ENCODE results near the gene SPRYD7.

Gene SPRYD7

DNA sequence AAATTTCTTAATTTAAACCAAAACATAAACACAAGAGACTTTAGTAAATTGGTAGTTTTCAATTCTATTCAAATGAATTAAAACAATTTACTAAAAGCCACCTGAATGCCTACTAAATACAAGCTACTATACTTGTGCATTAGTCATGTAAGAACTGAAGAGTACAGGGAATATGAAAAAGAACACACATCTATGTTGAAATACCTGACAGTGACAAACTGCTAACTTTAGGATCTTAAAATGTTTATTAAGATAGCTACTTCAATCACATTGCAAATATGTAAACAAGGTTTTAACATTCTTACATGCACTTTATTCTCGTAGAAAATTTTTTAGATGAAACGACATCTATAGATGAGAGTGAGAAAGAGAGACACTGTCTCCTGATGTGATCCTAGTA lies 4.1 kb downstream of the SPRYD7 start:
- H4K20me1 ChIP-seq (ENCODE audit: insufficient read depth, low read length): no peaks in the 10 kb centered on the region
- H3K9me2 ChIP-seq (ENCODE audit: low read depth, low read length): no peaks in the 10 kb centered on the region
- no peak overlapping the region for H3K4me3 ChIP-seq (ENCODE audit: low read depth, low read length, poor library complexity, severe bottlenecking)
- H3K9me3 ChIP-seq (ENCODE audit: low read length): no peaks in the 10 kb centered on the region
- H3K36me3 ChIP-seq (ENCODE audit: insufficient read depth, low read length): peaks cover 21% of the 10 kb centered on the region
- TF ChIP-seq EZH2 (IDR thresholded peaks at IDR 0.05; ENCODE audit: borderline replicate concordance, low read length): no peak
- TF ChIP-seq, protein P1, sequence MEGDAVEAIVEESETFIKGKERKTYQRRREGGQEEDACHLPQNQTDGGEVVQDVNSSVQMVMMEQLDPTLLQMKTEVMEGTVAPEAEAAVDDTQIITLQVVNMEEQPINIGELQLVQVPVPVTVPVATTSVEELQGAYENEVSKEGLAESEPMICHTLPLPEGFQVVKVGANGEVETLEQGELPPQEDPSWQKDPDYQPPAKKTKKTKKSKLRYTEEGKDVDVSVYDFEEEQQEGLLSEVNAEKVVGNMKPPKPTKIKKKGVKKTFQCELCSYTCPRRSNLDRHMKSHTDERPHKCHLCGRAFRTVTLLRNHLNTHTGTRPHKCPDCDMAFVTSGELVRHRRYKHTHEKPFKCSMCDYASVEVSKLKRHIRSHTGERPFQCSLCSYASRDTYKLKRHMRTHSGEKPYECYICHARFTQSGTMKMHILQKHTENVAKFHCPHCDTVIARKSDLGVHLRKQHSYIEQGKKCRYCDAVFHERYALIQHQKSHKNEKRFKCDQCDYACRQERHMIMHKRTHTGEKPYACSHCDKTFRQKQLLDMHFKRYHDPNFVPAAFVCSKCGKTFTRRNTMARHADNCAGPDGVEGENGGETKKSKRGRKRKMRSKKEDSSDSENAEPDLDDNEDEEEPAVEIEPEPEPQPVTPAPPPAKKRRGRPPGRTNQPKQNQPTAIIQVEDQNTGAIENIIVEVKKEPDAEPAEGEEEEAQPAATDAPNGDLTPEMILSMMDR (IDR thresholded peaks at IDR 0.05; ENCODE audit: low read length): no peak
- H2AFZ ChIP-seq (ENCODE audit: low read length): no peak overlapping the region
- H3K79me2 ChIP-seq (ENCODE audit: insufficient read depth, low read length): 0 out of 2 replicates have a peak, but pooled peaks cover 4% of the 10 kb centered on the region
- H3K4me2 ChIP-seq (ENCODE audit: low read length): no peak overlapping the region
- no peaks in the 10 kb centered on the region for H3F3A ChIP-seq (ENCODE audit: insufficient read depth, low read length)
- H3K9ac ChIP-seq (ENCODE audit: low read length): no peak overlapping the region
- H3K27ac ChIP-seq (ENCODE audit: low read depth, low read length, poor library complexity, severe bottlenecking): no peak overlapping the region
- peaks cover 21% of the 10 kb centered on the region for H3K4me1 ChIP-seq (ENCODE audit: insufficient read depth, low read length, severe bottlenecking)
- H3K27me3 ChIP-seq (ENCODE audit: insufficient read depth, low read length): no peaks in the 10 kb centered on the region

DNA sequence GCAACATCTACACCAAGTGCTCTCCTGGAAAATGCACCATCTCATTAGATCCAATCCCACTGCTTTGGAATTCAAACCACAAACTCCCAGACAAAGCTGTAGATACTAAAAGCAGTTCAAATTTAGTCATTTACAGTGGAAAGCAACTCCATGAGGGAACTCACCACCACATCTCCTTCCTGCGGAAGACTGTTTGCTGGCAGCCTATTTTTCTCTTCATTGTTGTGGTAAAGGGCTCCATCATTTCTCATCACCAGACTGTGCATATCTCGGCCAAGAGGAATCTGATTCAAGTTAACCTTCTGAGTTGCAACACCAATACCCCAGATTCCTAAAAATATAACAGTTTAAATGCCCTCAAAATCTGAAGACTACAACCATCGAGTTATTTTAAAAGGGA lies 8.4 kb downstream of the SPRYD7 start:
- no peaks in the 10 kb centered on the region for H3K9me3 ChIP-seq (ENCODE audit: low read length)
- H3K9ac ChIP-seq (ENCODE audit: low read length): no peak overlapping the region

GRCh38 chr13:49925881-49926418 lies 10.2 kb downstream of the SPRYD7 start:
- H3K4me3 ChIP-seq (ENCODE audit: low read depth, low read length, poor library complexity, severe bottlenecking): no peak overlapping the region
- H3K4me2 ChIP-seq (ENCODE audit: low read length): no peak overlapping the region
- no peaks in the 10 kb centered on the region for H3K9me3 ChIP-seq (ENCODE audit: low read length)
- H3K9ac ChIP-seq (ENCODE audit: low read length): no peak overlapping the region
- H3F3A ChIP-seq (ENCODE audit: insufficient read depth, low read length): no peaks in the 10 kb centered on the region
- H4K20me1 ChIP-seq (ENCODE audit: insufficient read depth, low read length): no peaks in the 10 kb centered on the region
- no peak for TF ChIP-seq EZH2 (IDR thresholded peaks at IDR 0.05; ENCODE audit: borderline replicate concordance, low read length)
- TF ChIP-seq, protein P1 (IDR thresholded peaks at IDR 0.05; ENCODE audit: low read length): no peak
- peaks cover 55% of the 10 kb centered on the region for H3K36me3 ChIP-seq (ENCODE audit: insufficient read depth, low read length)
- no peaks in the 10 kb centered on the region for H3K27me3 ChIP-seq (ENCODE audit: insufficient read depth, low read length)
- H2AFZ ChIP-seq (ENCODE audit: low read length): no peak overlapping the region
- H3K9me2 ChIP-seq (ENCODE audit: low read depth, low read length): no peaks in the 10 kb centered on the region
- H3K79me2 ChIP-seq (ENCODE audit: insufficient read depth, low read length): no peaks in the 10 kb centered on the region
- no peak overlapping the region for H3K27ac ChIP-seq (ENCODE audit: low read depth, low read length, poor library complexity, severe bottlenecking)
- H3K4me1 ChIP-seq (ENCODE audit: insufficient read depth, low read length, severe bottlenecking): no peaks in the 10 kb centered on the region

More for the DNA sequence above, 8.4 kb downstream of the SPRYD7 start:
- H3K4me1 ChIP-seq (ENCODE audit: insufficient read depth, low read length, severe bottlenecking): no peaks in the 10 kb centered on the region
- no peak overlapping the region for H3K27ac ChIP-seq (ENCODE audit: low read depth, low read length, poor library complexity, severe bottlenecking)
- no peaks in the 10 kb centered on the region for H4K20me1 ChIP-seq (ENCODE audit: insufficient read depth, low read length)
- no peaks in the 10 kb centered on the region for H3K79me2 ChIP-seq (ENCODE audit: insufficient read depth, low read length)
- H3K27me3 ChIP-seq (ENCODE audit: insufficient read depth, low read length): no peaks in the 10 kb centered on the region
- H3F3A ChIP-seq (ENCODE audit: insufficient read depth, low read length): no peaks in the 10 kb centered on the region
- no peaks in the 10 kb centered on the region for H3K9me2 ChIP-seq (ENCODE audit: low read depth, low read length)
- peaks cover 42% of the 10 kb centered on the region for H3K36me3 ChIP-seq (ENCODE audit: insufficient read depth, low read length)
- no peak overlapping the region for H3K4me3 ChIP-seq (ENCODE audit: low read depth, low read length, poor library complexity, severe bottlenecking)
- no peak overlapping the region for H2AFZ ChIP-seq (ENCODE audit: low read length)
- TF ChIP-seq, protein P1 (IDR thresholded peaks at IDR 0.05; ENCODE audit: low read length): no peak
- TF ChIP-seq EZH2 (IDR thresholded peaks at IDR 0.05; ENCODE audit: borderline replicate concordance, low read length): no peak
- no peak overlapping the region for H3K4me2 ChIP-seq (ENCODE audit: low read length)
